SK-N-MC (cell line): ENCODE results near the gene MIXL1.

ENCODE experiments used
- EZH2 ChIP-seq: fragments of 200-600 bp; sonication (generic); IDR thresholded peaks from one replicate; pipeline ENCODE4 v1.6.1; 2017; ENCODE audit warnings: antibody characterized with exemption
- FOXP2 ChIP-seq: optimal IDR thresholded peaks from 2 replicates; pipeline ENCODE3; 2011; ENCODE audit warnings: mild to moderate bottlenecking, moderate library complexity; ENCODE audit not compliant: insufficient read depth; ENCODE audit errors: extremely low read length, control extremely low read depth
- POLR2AphosphoS5 ChIP-seq: IDR thresholded peaks from 2 replicates; pipeline ENCODE4 v1.6.1; 2012; ENCODE audit warnings: mild to moderate bottlenecking, low read depth, low read length, borderline replicate concordance

DNA sequence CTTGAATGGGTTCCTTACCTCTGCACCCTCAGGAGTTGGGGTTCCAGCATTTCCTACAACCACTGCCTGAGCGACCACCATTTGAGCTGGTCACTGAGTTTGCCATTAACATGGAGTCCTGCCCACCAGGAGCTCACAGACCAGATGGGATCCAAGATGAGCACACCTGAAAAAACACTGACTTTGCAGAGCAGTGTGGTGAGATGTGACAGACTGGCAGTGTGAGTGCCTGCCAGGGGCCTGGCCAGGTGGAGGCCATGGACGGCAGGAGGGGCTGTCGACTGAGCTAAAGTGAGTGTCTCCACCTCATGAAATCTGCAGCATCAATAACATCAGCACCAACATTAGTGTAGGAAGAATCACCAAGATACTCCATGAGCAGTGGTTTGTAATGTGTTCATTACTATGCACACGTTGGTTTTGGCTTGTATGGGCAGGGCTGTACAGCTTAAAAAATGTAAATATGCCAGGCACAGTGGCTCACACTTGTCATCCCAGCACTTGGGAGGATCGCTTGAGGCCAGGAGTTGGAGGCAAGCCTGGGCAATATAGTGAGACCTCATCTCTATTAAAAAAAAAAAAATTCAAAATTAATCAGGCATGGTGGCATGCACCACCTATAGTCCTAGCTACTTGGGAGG lies 12.2 kb upstream of the MIXL1 start:
- TF ChIP-seq POLR2AphosphoS5 (no peak), EZH2 (no peak), FOXP2 (no peak)
